Endothelial cell of hepatic sinusoid (primary cell): ENCODE data around the gene FOXK2.

Experiments used
- in situ Hi-C: cut with HindIII; loops from 2 replicates; pipeline ENCODE4 v1.10.0; 2017; ENCODE audit warnings: low sequenced_read_pairs

Gene FOXK2

DNA sequence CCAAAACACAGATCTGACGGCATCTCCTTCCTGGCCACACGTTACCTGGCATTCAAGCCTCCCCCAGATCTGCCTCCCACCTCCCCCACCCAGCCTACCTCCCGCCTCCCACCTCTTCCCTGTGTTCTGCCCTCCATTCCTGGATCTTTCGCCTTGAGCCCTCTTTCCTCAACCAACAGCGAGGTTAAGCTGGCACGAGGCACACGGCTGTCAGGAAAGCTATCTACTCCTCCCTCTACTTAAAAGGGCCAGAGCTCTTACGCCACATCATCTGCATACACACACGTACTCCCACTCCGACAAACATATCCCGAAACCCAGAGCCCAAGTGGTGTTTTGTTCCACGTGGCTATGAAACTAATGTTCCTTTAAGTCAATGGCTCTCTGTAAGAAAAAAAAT, 110.7 kb downstream of the FOXK2 start:
- in situ Hi-C loops, result no loop called here

DNA sequence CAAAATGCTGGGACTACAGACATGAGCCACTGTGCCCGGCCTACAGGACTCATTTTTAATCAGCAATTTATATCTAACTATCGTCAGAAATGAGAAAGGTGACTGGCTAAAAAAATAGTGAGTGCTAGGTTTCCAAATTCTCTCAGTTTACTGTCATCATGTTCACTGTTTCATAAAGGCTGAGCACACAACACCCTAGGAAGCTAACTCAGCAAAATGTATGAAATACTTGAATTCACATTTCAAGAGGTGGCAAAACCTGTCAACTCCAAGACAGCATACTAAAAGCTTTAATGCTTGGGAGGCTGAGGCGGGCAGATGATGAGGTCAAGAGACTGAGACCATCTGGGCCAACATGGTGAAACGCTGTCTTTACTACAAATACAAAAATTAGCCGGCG, 112.0 kb downstream of the FOXK2 start:
- in situ Hi-C loops, result no loop called here

DNA sequence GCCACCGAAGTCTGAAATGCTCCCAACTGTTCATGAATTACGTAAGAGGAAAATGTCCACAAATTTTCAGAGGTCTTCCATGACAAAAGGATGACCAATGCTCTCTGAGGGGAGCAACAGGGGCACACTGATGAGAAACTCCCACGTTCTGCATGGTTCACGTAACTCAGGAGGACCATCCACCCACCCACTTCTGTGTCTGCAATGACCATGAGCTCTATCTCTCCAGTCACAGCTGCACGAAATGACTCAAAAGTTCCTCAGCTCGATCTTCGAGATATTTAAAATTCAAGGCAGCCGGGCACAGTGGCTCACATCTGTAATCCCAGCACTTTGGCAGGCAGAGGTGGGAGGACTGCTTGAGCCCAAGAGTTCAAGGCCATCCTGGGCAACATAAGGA, 112.9 kb downstream of the FOXK2 start:
- in situ Hi-C loops, result no loop called here

DNA sequence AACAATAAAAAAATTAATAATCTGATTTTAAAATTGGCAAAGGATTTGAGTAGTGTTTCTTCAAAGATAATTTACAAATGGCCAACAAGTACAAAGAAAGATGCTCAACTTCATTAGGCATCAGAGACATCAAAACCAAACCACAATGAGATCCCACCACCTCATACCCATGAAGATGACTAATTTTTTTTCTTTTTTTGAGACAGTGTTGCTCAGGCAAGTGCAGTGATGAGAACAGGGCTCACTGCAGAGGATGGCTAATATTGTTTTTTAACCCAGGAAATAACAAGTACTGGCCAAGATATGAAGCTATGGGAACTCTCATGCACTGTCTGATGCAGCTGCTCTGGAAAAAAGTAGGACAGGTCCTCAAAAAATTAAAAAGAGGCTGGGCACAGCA, 113.8 kb downstream of the FOXK2 start:
- in situ Hi-C loops, result no loop called here

DNA sequence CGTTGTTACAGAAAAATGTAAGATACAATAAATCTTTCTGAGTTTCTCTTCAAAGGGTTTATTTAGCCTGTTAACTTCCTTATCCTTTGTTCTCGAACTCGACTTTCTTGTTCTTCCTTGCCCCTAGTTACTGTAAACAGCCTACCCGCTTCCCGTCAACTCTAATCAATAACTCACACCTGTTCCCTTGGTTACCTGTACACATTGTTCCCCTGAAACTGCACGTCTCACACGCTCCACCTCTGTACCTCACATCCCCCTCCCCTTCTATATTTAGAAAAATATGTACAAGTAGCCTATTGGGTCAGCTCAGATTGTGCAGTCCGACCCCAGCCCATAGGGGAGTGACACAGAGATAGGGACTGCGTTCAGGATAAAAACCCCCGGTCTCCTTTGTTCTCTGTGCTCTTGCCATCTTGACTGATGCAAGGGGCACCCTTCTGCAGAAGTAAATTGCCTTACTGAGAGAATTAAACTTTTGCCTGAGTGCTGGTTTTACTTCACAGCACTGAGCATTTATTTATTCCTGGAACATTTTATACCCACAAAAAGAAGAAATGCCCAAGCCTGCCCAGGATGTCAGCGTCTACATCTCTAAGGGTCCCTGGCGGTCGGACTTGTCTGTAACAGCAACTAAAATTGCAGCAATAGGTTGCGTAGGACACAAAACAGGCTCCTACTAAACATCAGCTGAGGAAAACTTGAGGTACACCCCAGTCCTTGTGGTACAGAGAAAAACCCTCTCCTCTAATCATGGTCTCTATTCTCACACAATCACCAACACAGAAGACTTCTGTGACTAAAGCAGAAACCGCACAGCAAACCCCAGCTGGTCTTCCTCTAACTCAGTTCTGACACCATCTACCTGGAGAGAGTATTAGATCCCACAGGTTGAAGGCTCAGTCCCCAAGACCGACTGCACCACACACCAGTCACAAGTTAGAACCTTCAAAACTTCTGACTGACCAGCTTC, 117.4 kb downstream of the FOXK2 start:
- in situ Hi-C loops, result no loop called here

DNA sequence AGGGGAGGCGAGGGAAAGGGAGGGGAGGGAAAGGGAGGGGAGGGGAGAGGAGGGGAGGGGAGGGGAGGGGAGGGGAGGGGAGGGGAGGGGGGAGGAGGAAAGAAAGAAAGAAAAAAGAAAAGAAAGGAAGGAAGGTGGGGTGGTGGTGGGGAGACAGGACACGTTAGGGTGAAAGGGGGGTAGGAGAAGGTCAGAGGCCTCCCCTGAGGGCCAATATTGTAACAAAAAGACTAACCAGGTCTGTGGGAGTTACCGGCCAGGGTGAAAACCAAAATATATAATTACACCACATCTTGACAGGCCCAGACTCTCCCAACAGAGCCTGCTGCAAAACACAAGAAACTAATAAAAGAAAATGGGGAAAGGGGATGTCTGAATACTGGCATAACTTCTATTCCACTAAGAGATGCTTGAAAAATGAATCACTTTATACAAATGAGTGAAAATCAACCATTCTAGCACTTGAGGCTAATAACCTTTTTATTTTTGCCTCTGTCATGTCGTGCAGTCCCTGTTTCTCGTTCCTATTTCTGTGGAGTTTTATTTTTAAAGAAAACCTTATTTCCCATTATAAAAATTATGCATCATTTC, 118.7 kb downstream of the FOXK2 start:
- in situ Hi-C loops, result no loop called here

DNA sequence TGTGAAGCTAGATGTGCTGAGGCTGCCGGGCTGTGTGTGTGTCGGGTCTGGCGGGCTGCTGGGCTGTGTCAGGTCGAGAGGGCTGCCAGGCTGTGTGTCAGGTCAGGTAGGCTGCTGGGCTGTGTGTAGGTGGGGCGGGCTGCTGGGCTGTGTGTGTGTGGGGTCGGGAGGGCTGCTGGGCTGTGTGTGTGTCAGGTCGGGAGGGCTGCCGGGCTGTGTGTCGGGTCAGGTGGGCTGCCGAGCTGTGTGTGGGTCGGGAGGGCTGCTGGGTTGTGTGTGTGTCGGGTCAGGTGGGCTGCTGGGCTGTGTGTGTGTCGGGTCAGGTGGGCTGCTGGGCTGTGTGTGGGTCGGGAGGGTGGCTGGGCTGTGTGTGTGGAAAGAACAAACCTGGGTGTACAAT, 120.1 kb downstream of the FOXK2 start:
- in situ Hi-C loops, result no loop called here

DNA sequence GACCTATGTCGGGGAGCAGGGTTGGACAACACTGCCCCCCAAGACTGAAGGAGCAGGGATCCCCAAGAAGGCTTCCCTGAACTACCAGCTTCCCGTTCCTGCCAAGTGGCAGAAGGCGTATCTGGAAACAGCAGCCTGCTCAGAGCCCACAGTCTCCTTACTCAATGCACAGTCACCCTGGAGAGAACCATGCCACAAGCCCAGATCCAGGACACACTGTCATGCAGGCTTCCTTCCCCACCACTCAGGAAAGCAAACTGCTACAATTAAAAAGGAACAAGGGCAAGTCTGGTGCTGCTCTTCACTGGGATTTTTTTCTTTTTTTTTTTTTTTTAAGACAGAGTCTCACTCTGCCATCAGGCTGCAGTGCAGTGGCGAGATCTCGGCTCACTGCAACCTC, 120.5 kb downstream of the FOXK2 start:
- in situ Hi-C loops, result no loop called here

DNA sequence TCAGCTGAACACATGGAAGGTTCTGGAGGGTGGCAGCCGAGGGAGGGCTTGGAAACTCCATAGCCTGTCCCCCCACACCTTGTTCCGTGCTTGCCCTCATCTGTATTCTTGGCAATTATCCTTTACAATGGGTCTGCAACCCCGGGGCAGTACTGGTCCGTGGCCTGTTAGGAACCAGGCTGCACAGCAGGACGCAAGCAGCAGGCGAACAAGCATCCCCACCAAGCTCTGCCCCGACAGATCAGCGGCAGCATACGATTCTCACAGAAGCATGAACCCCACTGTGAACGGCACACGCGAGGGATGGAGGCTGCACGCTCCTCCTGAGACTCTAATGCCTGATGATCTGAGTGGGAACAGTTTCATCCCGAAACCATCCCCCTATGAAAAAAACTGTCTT, 122.5 kb downstream of the FOXK2 start:
- in situ Hi-C loops, result no loop called here

DNA sequence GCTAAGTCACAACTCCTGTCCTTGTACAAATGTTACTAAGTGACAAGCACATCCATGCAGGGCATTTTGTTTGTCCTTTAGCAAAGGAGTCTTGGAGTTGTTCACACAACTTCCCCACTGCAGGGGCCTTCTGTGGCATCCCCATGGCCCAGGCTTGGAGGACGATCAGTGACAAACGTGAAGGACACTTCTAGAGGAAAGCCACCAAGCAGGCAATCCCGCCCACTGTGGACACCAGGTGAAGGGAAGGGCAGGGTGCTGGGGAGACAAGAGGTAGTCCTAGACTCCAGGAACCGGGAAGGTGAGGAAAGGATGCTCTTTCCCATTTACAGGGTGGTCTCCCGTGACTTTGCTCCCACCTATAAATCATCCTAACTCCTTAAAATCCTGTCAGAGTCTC, 124.6 kb downstream of the FOXK2 start:
- in situ Hi-C loops, result no loop called here

DNA sequence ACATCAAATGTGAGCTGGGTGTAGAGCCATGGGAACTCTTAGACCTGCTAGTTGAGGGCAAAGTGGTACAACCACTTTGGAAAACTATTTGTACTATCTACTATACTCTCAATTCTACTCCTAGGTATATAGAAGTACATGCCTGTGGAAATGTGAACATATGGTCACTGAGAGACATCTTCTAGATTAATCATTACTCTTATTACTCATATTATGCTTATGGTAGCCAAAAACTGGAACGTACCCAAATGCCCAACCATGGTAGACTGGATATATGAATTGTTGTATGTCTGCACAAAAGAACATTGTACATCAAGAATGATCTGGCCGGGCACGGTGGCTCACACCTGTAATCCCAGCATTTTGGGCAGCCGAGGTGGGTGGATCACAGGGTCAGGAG, 126.0 kb downstream of the FOXK2 start:
- in situ Hi-C loops, result no loop called here

DNA sequence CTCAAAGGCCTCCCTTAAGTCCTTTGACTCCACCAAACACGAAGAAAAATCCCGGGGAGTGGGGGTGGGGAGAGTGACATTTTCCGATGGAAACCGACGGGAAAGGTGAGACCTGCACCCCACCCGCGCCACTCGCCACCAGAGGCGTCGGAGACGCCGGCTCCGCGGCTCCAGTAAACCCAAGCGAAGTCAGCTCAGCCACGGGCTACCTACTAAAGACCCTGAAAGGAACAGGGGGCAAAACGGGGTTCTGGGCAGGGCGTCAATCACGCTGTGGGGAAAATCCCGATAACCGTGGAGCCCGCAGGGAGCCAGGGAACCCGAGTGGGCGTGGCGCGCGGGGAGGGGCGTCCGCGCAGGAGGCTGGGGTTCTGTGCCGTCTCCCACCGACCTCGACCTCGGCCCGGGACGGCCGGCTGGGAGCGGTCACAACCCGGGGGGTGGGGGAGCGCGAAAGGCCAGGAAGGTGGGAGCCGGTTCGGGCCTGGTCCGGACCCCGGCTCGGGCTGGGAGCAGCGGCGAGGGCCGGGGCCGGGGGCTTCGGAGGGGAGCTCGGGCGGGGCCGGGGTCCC, 128.1 kb downstream of the FOXK2 start:
- in situ Hi-C loops, result no loop called here

DNA sequence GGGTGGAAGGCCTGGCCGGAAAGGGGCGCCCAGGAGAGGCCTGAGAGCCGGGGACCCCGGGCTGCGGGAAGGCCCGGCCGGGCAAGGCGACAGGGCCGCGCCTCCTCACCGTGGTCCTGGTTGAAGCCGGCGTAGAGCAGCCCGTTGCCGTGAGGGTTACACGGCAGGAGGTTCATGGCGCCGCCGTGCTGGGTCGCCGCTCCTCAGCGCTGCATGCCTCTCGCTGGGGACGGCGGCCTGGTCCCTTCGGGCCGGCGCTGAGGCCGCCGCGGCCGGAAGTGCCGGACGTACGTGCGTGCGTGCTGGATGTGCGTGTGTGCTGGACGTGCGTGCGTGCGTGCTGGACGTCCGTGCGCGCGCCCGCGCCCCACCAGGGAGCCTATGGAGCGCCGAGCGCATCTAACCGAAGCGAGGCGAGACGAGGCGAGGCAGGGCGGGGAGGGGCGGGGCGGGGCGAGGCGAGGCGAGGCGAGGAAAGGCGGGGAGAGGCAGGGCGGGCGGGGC, 128.7 kb downstream of the FOXK2 start, which contains the start of gene WDR45B:
Gene WDR45B, minus strand, starts transcription at position 280 of the 504 bp plus-strand sequence. Its CDS starts 104 bp downstream, at position 176.
- in situ Hi-C loops, result no loop called here

DNA sequence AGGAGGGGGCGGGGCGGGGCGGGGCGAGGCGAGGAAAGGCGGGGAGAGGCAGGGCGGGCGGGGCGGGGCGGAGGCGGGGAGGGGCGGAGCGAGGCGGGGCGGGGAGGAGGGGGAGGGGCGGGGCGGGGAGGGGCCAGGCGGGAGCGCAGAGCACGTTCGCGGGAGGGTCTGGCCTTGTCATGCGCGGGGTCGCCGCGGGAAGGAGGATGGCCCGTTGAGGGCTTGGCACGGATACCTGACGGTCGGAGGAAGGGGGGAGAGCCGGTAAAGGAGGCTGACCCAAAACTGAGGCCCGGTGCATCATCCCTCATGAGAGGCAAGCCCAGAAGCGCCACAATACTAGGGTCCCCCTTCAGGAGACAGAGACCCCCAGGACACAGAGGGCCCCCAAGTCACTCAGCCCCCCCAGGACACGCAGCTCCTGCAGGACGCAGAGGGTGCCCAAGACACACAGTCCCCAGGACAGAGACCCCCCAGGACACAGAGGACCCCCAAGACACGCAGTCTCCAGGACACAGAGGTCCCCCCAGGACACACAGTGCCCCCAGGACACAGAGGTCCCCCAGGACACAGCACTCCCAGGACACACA, 129.3 kb downstream of the FOXK2 start:
- in situ Hi-C loops, result no loop called here

DNA sequence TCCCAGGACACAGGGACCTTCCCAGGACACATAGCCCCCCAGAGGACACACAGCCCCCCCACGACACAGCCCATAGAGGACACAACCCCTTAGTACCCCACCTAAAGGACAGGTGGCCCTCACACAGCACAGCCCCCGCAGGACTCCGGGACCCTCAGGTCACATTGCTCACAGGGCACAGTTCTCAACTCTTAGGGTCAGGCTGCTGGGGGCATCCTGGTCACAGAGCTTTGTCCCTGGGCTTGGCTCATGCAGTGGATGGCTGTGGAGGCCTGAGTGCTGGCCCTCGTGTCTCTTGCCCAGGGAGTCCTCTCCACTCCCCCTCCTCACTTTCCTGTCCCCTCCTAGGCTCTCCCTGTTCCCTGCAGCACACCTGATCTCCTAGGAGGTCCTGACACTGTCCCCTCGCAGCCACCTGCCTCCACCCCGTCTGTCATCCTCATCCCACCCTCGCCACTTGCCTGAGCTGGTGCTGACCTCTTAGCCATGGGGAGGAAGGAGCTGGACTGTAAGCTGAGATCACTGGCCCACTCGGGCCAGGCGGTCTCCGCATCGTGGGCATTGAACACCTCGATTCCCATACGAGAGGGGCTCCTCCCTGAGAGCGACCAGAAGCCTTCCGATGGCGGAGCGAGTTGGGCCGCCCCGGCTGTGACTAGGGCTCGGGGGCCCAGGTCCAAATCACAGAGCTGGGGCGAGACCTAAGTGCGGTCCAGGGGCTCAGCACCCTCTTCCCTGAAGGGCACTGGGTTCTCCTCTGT, 130.1 kb downstream of the FOXK2 start:
- in situ Hi-C loops, result no loop called here

DNA sequence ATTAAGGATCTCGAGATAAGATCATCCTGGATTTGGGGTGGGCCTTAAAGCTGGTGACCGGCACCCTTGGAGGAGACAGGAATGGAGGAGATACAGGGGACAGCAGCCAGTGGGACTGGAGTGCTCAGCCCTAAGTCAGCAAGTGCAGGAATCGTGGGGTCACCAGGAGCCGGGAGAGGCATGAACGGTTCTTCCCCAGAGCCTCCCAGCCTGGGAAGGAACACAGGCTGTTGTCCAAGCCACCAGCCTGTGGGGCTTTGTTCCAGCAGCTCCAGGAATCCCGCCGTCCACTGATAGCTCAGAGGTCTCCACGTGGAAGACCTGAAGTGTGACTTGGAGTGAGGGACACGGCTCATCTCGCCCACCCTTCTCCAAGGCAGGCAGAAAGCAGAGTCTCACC, 131.2 kb downstream of the FOXK2 start:
- in situ Hi-C loops, result no loop called here

DNA sequence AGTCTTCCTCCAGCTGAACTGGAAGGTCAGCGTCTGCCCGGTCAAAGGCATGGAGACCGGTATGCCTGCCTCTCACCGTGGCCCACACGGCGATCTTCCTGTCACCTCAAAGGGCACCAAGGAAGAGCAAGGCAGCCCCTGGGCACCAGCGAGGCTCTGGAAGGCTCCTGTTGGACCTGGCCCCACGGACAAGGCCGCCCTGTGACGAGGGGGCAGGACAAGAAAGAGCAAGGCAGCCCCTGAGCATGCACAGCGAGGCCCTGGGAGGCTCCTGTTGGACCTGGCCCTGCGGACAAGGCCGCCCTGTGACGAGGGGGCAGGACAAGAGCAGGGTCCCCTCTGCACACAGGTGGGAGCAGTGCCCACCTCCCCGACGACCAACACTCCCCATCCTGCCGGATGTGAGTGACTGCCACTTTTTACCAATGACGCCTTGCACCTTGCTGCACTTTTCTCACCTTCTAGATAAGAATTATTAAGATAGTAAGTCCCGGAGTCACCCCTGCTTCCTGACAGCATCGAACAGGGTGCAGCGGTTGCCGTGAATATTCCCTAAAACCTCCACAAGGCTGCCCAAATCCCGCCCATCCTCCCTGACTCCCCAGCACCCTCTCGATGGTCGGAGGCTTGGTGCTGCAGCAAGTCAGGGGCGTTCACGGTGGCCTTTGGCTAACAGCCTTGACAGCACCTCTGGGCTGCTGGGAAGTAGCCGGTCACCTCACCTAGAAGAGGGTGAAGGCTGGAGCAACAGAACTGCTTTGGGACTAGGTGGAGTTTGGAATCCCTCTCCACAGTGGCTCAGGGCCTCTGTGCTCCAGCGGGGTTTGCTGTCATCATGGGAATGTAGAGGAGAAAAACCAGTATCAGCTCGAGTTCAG, 134.4 kb downstream of the FOXK2 start:
- in situ Hi-C loops, result no loop called here
